Measurements from ENCODE around the gene PLXNA4.

The PLXNA4 gene

GRCh38 chr7:132226046-132226956 lies 350.0 kb downstream of the PLXNA4 start:
- no peaks in the 10 kb centered on the region for H4K20me1 ChIP-seq (ENCODE audit: insufficient read depth, low read length)
- H3K9me3 ChIP-seq (ENCODE audit: low read length) = no peaks in the 10 kb centered on the region
- no peaks in the 10 kb centered on the region for H3K9me2 ChIP-seq (ENCODE audit: low read depth, low read length)
- H3F3A ChIP-seq (ENCODE audit: insufficient read depth, low read length) = no peaks in the 10 kb centered on the region
- H3K27ac ChIP-seq (ENCODE audit: low read depth, low read length, poor library complexity, severe bottlenecking) = no peak overlapping the region
- H3K4me2 ChIP-seq (ENCODE audit: low read length) = no peak overlapping the region
- TF ChIP-seq EZH2 (IDR thresholded peaks at IDR 0.05; ENCODE audit: borderline replicate concordance, low read length) (no peak), CTCF (IDR thresholded peaks at IDR 0.05; ENCODE audit: low read length) (no peak)
- no peaks in the 10 kb centered on the region for H3K79me2 ChIP-seq (ENCODE audit: insufficient read depth, low read length)
- no peaks in the 10 kb centered on the region for H3K27me3 ChIP-seq (ENCODE audit: insufficient read depth, low read length)
- no peak overlapping the region for H2AFZ ChIP-seq (ENCODE audit: low read length)
- peaks cover 4% of the 10 kb centered on the region for H3K4me1 ChIP-seq (ENCODE audit: insufficient read depth, low read length, severe bottlenecking)
- no peaks in the 10 kb centered on the region for H3K36me3 ChIP-seq (ENCODE audit: insufficient read depth, low read length)
- H3K4me3 ChIP-seq (ENCODE audit: low read depth, low read length, poor library complexity, severe bottlenecking) = no peak overlapping the region
- H3K9ac ChIP-seq (ENCODE audit: low read length) = no peak overlapping the region

GRCh38 chr7:132225216-132226030 lies 350.8 kb downstream of the PLXNA4 start:
- Histone ChIP-seq H3K9ac (ENCODE audit: low read length) (no peak overlapping the region), H3K4me1 (ENCODE audit: insufficient read depth, low read length, severe bottlenecking) (peaks cover 4% of the 10 kb centered on the region)
- TF ChIP-seq CTCF (IDR thresholded peaks at IDR 0.05; ENCODE audit: low read length) (no peak), EZH2 (IDR thresholded peaks at IDR 0.05; ENCODE audit: borderline replicate concordance, low read length) (no peak)

GRCh38 chr7:132221356-132221755 lies 354.9 kb downstream of the PLXNA4 start:
- no peaks in the 10 kb centered on the region for H3K79me2 ChIP-seq (ENCODE audit: insufficient read depth, low read length)
- H2AFZ ChIP-seq (ENCODE audit: low read length) = no peak overlapping the region
- H3K36me3 ChIP-seq (ENCODE audit: insufficient read depth, low read length) = no peaks in the 10 kb centered on the region
- H3K9me3 ChIP-seq (ENCODE audit: low read length) = no peaks in the 10 kb centered on the region
- no peak overlapping the region for H3K4me2 ChIP-seq (ENCODE audit: low read length)
- H3F3A ChIP-seq (ENCODE audit: insufficient read depth, low read length) = no peaks in the 10 kb centered on the region
- H3K4me3 ChIP-seq (ENCODE audit: low read depth, low read length, poor library complexity, severe bottlenecking) = no peak overlapping the region
- TF ChIP-seq EZH2 (IDR thresholded peaks at IDR 0.05; ENCODE audit: borderline replicate concordance, low read length) = no peak
- no peak for TF ChIP-seq CTCF (IDR thresholded peaks at IDR 0.05; ENCODE audit: low read length)
- H3K9ac ChIP-seq (ENCODE audit: low read length) = no peak overlapping the region
- peaks cover 4% of the 10 kb centered on the region for H3K4me1 ChIP-seq (ENCODE audit: insufficient read depth, low read length, severe bottlenecking)
- no peaks in the 10 kb centered on the region for H3K9me2 ChIP-seq (ENCODE audit: low read depth, low read length)
- no peak overlapping the region for H3K27ac ChIP-seq (ENCODE audit: low read depth, low read length, poor library complexity, severe bottlenecking)
- no peaks in the 10 kb centered on the region for H3K27me3 ChIP-seq (ENCODE audit: insufficient read depth, low read length)
- H4K20me1 ChIP-seq (ENCODE audit: insufficient read depth, low read length) = no peaks in the 10 kb centered on the region

More at GRCh38 chr7:132225216-132226030, 350.8 kb downstream of the PLXNA4 start:
- Histone ChIP-seq H3K9me3 (ENCODE audit: low read length) (no peaks in the 10 kb centered on the region), H3K27ac (ENCODE audit: low read depth, low read length, poor library complexity, severe bottlenecking) (no peak overlapping the region), H3K4me3 (ENCODE audit: low read depth, low read length, poor library complexity, severe bottlenecking) (no peak overlapping the region), H3K79me2 (ENCODE audit: insufficient read depth, low read length) (no peaks in the 10 kb centered on the region), H2AFZ (ENCODE audit: low read length) (no peak overlapping the region), H4K20me1 (ENCODE audit: insufficient read depth, low read length) (no peaks in the 10 kb centered on the region), H3K27me3 (ENCODE audit: insufficient read depth, low read length) (no peaks in the 10 kb centered on the region), H3K4me2 (ENCODE audit: low read length) (no peak overlapping the region), H3K9me2 (ENCODE audit: low read depth, low read length) (no peaks in the 10 kb centered on the region), H3F3A (ENCODE audit: insufficient read depth, low read length) (no peaks in the 10 kb centered on the region), H3K36me3 (ENCODE audit: insufficient read depth, low read length) (no peaks in the 10 kb centered on the region)
